Osteocyte (in vitro differentiated cells): ENCODE data around the gene RBL1. TPM values are rescaled to one million over a fixed set of nuclear protein-coding genes. Genes with fewer than 3 reads are reported as not detected.
"Not testable (repeated sequence)": the region's sequence is repeated elsewhere in the genome, so short reads cannot be mapped to it uniquely, and the experiment has no call there.

ENCODE experiments used
- DNase-seq: peaks from one replicate; pipeline ENCODE4 v3.0.0; 2021; ENCODE audit warnings: mixed read lengths; ENCODE audit not compliant: unreplicated experiment; ENCODE audit errors: extremely low spot score
- H3K27ac Mint-ChIP-seq: one replicate; pipeline ENCODE4 v1.8.0; 2021; ENCODE audit warnings: mild to moderate bottlenecking, mixed read lengths; ENCODE audit not compliant: unreplicated experiment
- H3K27me3 Mint-ChIP-seq: one replicate; pipeline ENCODE4 v1.8.0; 2021; ENCODE audit warnings: mixed read lengths; ENCODE audit not compliant: unreplicated experiment
- H3K36me3 Mint-ChIP-seq: one replicate; pipeline ENCODE4 v1.8.0; 2021; ENCODE audit warnings: mixed read lengths; ENCODE audit not compliant: unreplicated experiment
- H3K4me1 Mint-ChIP-seq: one replicate; pipeline ENCODE4 v1.8.0; 2021; ENCODE audit warnings: mixed read lengths; ENCODE audit not compliant: unreplicated experiment
- H3K4me3 Mint-ChIP-seq: one replicate; pipeline ENCODE4 v1.8.0; 2021; ENCODE audit warnings: mild to moderate bottlenecking, moderate library complexity, mixed read lengths; ENCODE audit not compliant: unreplicated experiment
- H3K9me3 Mint-ChIP-seq: one replicate; pipeline ENCODE4 v1.8.0; 2021; ENCODE audit warnings: mixed read lengths; ENCODE audit not compliant: unreplicated experiment
- total RNA-seq: library from RNA; stranded (reverse); gene quantifications from 2 replicates; pipeline ENCODE4 v1.2.1, GENCODE V29; 2021
- TF ChIP-seq, protein P1 (sequence below): fragments of 200-600 bp; sonication (generic); IDR thresholded peaks from 2 replicates; pipeline ENCODE4 v1.5.0; 2021; ENCODE audit warnings: antibody characterized with exemption, mild to moderate bottlenecking, moderate library complexity

The RBL1 gene
- total RNA-seq, 1 donor from 2014 or later: 6.7 TPM

DNA sequence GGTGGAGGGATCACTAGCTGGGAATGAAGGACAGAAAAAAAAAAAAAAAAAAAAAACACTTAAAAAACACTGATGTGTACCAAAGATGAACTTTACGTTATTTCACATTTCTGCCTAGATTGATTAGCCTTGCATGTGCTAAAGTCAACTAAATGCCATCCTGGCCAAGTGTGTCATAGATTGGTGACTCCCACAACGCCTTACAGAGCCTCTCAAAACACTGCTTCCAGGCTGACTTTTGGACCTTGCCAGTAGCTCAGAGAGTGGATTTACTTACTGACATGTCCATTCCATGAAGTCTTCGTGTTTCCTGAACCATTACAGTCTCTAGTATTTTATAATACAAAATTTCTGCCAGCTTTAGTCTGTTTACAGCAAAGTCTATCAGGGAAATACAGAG is 40.5 kb downstream of the RBL1 start:
- Mint-ChIP-seq H3K4me1 (no peaks in the 10 kb centered on the region), H3K27ac (no peak overlapping the region), H3K36me3 (peaks cover 36% of the 10 kb centered on the region), H3K27me3 (no peaks in the 10 kb centered on the region), H3K4me3 (no peak overlapping the region), H3K9me3 (no peaks in the 10 kb centered on the region)
- DNase-seq: no peak
- TF ChIP-seq, protein P1, sequence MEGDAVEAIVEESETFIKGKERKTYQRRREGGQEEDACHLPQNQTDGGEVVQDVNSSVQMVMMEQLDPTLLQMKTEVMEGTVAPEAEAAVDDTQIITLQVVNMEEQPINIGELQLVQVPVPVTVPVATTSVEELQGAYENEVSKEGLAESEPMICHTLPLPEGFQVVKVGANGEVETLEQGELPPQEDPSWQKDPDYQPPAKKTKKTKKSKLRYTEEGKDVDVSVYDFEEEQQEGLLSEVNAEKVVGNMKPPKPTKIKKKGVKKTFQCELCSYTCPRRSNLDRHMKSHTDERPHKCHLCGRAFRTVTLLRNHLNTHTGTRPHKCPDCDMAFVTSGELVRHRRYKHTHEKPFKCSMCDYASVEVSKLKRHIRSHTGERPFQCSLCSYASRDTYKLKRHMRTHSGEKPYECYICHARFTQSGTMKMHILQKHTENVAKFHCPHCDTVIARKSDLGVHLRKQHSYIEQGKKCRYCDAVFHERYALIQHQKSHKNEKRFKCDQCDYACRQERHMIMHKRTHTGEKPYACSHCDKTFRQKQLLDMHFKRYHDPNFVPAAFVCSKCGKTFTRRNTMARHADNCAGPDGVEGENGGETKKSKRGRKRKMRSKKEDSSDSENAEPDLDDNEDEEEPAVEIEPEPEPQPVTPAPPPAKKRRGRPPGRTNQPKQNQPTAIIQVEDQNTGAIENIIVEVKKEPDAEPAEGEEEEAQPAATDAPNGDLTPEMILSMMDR: no peak

DNA sequence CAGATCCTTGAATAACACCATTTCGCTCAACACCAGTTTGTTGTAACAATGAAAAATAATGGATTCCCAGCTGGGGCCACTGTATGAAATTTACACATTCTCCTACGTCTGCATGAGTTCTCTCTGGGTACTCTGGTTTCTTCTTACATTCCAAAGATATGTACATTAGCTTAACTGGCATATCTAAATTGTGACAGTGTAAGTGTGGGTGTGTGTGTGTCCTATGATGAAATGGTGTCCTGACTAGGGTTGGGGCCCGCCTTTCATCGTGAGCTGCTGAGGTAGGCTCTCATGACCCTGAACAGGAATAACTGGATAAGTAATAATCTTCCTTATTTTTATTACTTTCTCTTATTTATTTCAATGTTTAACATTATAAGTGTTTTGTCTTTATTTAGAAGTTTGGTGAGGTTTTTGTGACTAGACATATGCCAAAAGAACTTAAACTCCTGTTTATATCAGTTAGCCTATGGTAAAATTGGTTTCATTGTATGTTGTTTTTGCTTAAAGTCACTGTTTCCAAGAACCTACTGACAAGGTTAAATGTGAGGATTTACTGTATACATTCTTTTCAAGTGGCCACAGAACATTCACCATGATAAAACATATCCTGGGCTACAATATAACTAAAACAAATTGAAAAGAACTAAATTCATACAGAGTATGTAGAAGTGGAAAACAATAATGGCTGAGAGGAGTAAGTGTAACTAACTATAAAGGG is 42.4 kb downstream of the RBL1 start:
- no peaks in the 10 kb centered on the region for H3K4me1 Mint-ChIP-seq
- TF ChIP-seq, protein P1: no peak
- no peaks in the 10 kb centered on the region for H3K9me3 Mint-ChIP-seq
- peaks cover 32% of the 10 kb centered on the region for H3K36me3 Mint-ChIP-seq
- DNase-seq: no peak
- H3K27me3 Mint-ChIP-seq: no peaks in the 10 kb centered on the region
- H3K4me3 Mint-ChIP-seq: no peak overlapping the region
- no peak overlapping the region for H3K27ac Mint-ChIP-seq

DNA sequence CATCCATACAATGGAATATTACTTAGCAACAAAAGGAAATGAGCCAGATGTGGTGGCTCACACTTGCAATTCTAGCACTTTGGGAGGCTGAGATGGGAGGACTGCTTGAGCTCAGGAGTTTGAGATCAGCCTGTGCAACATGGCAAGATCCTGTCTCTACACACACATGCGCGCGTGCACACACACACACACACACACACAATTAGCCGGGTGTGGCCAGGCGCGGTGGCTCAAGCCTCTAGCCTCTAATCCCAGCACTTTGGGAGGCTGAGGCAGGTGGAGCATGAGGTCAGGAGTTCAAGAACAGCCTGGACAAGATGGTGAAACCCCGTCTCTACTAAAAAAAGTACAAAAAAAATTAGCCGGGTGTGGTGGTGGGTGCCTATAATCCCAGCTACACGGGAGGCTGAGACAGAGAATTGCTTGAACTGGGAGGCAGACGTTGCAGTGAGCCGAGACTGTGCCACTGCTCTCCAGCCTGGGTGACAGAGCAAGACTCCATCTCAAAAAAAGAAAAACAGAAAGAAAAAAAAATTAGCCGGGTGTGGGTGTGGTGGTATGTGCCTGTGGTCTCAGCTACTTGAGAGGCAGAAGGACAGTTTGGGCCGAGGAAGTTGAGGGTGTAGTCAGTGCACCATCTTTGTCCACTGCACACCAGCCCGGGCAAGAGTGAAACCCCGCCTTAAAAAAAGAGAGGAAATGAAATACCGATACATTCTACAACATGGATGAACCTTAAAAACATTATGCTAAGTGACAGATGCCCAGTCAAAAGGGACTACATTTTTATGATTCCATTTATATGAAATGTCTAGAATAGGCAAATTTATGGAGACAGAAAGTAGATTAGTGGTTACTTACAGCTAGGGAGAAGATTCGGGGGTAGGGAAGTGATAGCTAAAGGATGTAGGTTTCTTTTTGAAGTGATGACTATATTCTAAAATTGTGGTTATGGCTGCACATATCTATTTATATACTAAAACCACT is 52.5 kb downstream of the RBL1 start:
- Mint-ChIP-seq H3K27ac (no peak overlapping the region), H3K4me3 (no peak overlapping the region), H3K9me3 (no peaks in the 10 kb centered on the region), H3K36me3 (peaks cover 24% of the 10 kb centered on the region), H3K4me1 (no peaks in the 10 kb centered on the region), H3K27me3 (no peaks in the 10 kb centered on the region)
- TF ChIP-seq, protein P1: no peak
- peak; percentile 67 for DNase-seq

DNA sequence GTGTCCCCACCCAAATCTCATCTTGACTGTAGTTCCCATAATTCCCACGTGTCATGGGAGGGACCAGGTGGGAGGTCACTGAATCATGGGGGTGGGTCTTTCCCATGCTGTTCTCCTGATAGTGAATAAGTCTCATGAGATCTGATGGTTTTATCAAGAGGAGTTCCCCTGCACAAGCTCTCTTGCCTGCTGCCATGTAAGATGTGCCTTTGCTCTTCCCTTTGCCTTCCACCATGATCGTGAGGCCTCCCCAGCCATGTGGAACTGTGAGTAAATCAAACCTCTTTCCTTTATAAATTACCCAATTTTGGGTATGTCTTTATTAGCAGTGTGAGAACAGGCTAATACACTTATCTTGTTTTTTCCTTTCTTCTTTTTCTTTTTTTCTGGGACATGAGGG is 56.4 kb downstream of the RBL1 start:
- peaks cover 18% of the 10 kb centered on the region for H3K36me3 Mint-ChIP-seq
- not testable (repeated sequence) for H3K9me3 Mint-ChIP-seq, H3K27me3 Mint-ChIP-seq, H3K4me3 Mint-ChIP-seq, H3K4me1 Mint-ChIP-seq, H3K27ac Mint-ChIP-seq, DNase-seq

DNA sequence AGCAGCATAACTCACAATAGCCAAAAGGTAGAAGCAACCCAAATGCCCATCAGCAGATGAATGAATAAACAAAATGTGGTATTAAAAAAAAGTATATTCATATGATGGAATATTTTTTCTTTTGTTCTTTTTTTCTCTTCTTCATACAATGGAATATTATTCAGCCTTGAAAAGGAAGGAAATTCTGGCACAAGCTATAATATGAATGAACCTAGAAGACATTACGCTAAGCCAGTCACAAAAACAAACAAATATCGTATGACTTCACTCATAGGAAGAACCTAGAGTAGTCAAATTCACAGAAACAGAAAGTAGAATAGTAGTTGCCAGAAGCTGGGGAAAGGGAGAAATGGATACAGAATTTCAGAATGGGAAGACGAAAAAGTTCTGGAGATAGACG is 63.7 kb downstream of the RBL1 start:
- TF ChIP-seq, protein P1: no peak
- H3K27ac Mint-ChIP-seq: no peak overlapping the region
- DNase-seq: no peak
- H3K9me3 Mint-ChIP-seq: peaks cover 9% of the 10 kb centered on the region
- no peaks in the 10 kb centered on the region for H3K4me1 Mint-ChIP-seq
- H3K36me3 Mint-ChIP-seq: peaks cover 29% of the 10 kb centered on the region
- H3K4me3 Mint-ChIP-seq: no peak overlapping the region
- H3K27me3 Mint-ChIP-seq: no peaks in the 10 kb centered on the region
